ENCODE results near the gene MYO1D. TPM values are rescaled to one million over a fixed set of nuclear protein-coding genes. Genes with fewer than 3 reads are reported as not detected.

Gene MYO1D
- total RNA-seq, 1 experiment from 2014 or later: 29.9 TPM

DNA sequence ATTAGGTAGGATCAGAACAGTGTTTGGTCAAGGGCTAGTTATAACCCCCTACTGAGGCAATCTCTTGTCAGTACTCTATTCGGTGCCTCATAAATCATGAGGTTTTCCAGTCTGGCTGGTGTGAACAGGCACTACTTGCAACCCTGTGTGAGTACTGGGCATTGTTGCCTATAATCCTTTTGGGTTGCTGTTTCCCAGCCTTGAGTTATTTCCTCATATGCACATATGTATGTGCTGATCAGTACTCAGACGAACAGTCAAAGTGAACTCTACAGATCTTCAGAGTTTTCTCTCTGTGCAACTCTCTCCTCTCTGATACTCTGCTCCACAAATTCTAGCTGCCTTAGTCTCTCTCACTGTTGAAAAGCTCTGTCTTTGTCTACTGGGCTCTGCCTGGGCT is 225.8 kb downstream of the MYO1D start (continued):
- TF ChIP-seq, protein P1, sequence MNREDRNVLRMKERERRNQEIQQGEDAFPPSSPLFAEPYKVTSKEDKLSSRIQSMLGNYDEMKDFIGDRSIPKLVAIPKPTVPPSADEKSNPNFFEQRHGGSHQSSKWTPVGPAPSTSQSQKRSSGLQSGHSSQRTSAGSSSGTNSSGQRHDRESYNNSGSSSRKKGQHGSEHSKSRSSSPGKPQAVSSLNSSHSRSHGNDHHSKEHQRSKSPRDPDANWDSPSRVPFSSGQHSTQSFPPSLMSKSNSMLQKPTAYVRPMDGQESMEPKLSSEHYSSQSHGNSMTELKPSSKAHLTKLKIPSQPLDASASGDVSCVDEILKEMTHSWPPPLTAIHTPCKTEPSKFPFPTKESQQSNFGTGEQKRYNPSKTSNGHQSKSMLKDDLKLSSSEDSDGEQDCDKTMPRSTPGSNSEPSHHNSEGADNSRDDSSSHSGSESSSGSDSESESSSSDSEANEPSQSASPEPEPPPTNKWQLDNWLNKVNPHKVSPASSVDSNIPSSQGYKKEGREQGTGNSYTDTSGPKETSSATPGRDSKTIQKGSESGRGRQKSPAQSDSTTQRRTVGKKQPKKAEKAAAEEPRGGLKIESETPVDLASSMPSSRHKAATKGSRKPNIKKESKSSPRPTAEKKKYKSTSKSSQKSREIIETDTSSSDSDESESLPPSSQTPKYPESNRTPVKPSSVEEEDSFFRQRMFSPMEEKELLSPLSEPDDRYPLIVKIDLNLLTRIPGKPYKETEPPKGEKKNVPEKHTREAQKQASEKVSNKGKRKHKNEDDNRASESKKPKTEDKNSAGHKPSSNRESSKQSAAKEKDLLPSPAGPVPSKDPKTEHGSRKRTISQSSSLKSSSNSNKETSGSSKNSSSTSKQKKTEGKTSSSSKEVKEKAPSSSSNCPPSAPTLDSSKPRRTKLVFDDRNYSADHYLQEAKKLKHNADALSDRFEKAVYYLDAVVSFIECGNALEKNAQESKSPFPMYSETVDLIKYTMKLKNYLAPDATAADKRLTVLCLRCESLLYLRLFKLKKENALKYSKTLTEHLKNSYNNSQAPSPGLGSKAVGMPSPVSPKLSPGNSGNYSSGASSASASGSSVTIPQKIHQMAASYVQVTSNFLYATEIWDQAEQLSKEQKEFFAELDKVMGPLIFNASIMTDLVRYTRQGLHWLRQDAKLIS (CRISPR knock-in tag; IDR thresholded peaks at IDR 0.05; ENCODE audit: borderline replicate concordance): no peak

DNA sequence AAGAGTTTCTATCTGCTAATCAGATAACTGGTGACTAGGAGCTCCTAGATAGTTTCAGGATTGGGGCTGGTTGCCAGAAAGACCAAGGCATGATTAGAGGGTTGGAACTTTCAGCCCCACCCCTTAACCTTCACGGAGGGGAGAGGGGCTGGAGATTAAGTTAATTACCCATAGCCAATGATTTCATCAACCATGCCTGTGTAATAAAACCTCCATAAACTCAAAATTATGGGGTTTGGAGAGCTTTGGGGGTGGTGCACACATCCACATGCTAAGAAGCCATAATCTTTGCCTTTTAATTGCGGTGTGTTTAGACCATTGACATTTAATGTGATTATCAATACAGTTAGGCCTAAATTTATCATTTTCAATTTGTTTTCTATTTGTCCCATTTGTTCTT is 228.5 kb downstream of the MYO1D start:
- no peak for DNase-seq (ENCODE audit: low spot score)
- Mint-ChIP-seq H3K9me3 (peaks cover 26% of the 10 kb centered on the region), H3K4me1 (no peaks in the 10 kb centered on the region), H3K36me3 (peaks cover 37% of the 10 kb centered on the region), H3K27ac (no peak overlapping the region), H3K27me3 (ENCODE audit: low read depth) (no peaks in the 10 kb centered on the region), H3K4me3 (no peak overlapping the region)
- no peak for ATAC-seq
- no peak for TF ChIP-seq KAT7 (CRISPR knock-in tag; IDR thresholded peaks at IDR 0.05; ENCODE audit: borderline replicate concordance)
- TF ChIP-seq TCF7 (CRISPR knock-in tag; IDR thresholded peaks at IDR 0.05; ENCODE audit: low read depth): no peak
- no peak for TF ChIP-seq OVOL2 (CRISPR knock-in tag; IDR thresholded peaks at IDR 0.05; ENCODE audit: borderline replicate concordance)
- TF ChIP-seq, protein P2, sequence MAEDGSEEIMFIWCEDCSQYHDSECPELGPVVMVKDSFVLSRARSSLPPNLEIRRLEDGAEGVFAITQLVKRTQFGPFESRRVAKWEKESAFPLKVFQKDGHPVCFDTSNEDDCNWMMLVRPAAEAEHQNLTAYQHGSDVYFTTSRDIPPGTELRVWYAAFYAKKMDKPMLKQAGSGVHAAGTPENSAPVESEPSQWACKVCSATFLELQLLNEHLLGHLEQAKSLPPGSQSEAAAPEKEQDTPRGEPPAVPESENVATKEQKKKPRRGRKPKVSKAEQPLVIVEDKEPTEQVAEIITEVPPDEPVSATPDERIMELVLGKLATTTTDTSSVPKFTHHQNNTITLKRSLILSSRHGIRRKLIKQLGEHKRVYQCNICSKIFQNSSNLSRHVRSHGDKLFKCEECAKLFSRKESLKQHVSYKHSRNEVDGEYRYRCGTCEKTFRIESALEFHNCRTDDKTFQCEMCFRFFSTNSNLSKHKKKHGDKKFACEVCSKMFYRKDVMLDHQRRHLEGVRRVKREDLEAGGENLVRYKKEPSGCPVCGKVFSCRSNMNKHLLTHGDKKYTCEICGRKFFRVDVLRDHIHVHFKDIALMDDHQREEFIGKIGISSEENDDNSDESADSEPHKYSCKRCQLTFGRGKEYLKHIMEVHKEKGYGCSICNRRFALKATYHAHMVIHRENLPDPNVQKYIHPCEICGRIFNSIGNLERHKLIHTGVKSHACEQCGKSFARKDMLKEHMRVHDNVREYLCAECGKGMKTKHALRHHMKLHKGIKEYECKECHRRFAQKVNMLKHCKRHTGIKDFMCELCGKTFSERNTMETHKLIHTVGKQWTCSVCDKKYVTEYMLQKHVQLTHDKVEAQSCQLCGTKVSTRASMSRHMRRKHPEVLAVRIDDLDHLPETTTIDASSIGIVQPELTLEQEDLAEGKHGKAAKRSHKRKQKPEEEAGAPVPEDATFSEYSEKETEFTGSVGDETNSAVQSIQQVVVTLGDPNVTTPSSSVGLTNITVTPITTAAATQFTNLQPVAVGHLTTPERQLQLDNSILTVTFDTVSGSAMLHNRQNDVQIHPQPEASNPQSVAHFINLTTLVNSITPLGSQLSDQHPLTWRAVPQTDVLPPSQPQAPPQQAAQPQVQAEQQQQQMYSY (CRISPR knock-in tag; IDR thresholded peaks at IDR 0.05): no peak
- no peak for TF ChIP-seq ZNF423 (CRISPR knock-in tag; IDR thresholded peaks at IDR 0.05)
- no peak for TF ChIP-seq ESRRA (CRISPR knock-in tag; IDR thresholded peaks at IDR 0.05; ENCODE audit: borderline replicate concordance)
- ChIA-PET POLR2A (no interaction called here), CTCF (interaction anchor here (2.3 kb wide), 1 partner anchor 11 kb away, joined by 9 read pairs; no protein-coding TSS in a partner anchor)

DNA sequence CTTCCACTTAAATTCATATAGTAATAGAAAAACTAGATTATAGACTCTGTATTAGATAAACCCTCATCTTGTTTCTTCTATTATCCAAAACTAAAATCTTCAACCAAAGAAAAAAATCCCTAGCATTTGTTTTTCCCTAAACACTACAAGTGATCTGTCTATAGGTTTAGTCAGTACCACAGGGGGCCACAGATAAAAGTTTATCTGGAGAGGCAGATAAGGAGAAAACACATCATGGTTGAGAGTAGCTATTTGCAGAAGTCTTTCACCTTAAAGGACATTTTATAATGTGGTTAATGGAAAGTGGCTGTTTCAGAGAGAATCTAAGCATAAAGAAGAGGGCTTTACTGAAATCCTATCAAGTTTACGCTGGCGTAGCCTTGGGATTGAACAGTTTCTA is 230.0 kb downstream of the MYO1D start:
- Mint-ChIP-seq H3K27ac (no peak overlapping the region), H3K4me1 (no peaks in the 10 kb centered on the region), H3K36me3 (peaks cover 30% of the 10 kb centered on the region), H3K4me3 (no peak overlapping the region), H3K27me3 (ENCODE audit: low read depth) (no peaks in the 10 kb centered on the region), H3K9me3 (peaks cover 26% of the 10 kb centered on the region)
- TF ChIP-seq, protein P1 (CRISPR knock-in tag; IDR thresholded peaks at IDR 0.05; ENCODE audit: borderline replicate concordance): no peak
- TF ChIP-seq KAT7 (CRISPR knock-in tag; IDR thresholded peaks at IDR 0.05; ENCODE audit: borderline replicate concordance) (no peak), CREB1 (CRISPR knock-in tag; IDR thresholded peaks at IDR 0.05) (no peak), FOXJ3 (CRISPR knock-in tag; IDR thresholded peaks at IDR 0.05; ENCODE audit: borderline replicate concordance) (no peak), ETV6 (CRISPR knock-in tag; IDR thresholded peaks at IDR 0.05) (no peak), GABPB1 (CRISPR knock-in tag; IDR thresholded peaks at IDR 0.05) (no peak), SP1 (CRISPR knock-in tag; conservative IDR thresholded peaks at IDR 0.05) (no peak), NFYB (CRISPR knock-in tag; conservative IDR thresholded peaks at IDR 0.05; ENCODE audit: low read depth) (no peak)
- TF ChIP-seq, protein P3, sequence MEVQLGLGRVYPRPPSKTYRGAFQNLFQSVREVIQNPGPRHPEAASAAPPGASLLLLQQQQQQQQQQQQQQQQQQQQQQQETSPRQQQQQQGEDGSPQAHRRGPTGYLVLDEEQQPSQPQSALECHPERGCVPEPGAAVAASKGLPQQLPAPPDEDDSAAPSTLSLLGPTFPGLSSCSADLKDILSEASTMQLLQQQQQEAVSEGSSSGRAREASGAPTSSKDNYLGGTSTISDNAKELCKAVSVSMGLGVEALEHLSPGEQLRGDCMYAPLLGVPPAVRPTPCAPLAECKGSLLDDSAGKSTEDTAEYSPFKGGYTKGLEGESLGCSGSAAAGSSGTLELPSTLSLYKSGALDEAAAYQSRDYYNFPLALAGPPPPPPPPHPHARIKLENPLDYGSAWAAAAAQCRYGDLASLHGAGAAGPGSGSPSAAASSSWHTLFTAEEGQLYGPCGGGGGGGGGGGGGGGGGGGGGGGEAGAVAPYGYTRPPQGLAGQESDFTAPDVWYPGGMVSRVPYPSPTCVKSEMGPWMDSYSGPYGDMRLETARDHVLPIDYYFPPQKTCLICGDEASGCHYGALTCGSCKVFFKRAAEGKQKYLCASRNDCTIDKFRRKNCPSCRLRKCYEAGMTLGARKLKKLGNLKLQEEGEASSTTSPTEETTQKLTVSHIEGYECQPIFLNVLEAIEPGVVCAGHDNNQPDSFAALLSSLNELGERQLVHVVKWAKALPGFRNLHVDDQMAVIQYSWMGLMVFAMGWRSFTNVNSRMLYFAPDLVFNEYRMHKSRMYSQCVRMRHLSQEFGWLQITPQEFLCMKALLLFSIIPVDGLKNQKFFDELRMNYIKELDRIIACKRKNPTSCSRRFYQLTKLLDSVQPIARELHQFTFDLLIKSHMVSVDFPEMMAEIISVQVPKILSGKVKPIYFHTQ (CRISPR knock-in tag; IDR thresholded peaks at IDR 0.05): no peak
- TF ChIP-seq, protein P4, sequence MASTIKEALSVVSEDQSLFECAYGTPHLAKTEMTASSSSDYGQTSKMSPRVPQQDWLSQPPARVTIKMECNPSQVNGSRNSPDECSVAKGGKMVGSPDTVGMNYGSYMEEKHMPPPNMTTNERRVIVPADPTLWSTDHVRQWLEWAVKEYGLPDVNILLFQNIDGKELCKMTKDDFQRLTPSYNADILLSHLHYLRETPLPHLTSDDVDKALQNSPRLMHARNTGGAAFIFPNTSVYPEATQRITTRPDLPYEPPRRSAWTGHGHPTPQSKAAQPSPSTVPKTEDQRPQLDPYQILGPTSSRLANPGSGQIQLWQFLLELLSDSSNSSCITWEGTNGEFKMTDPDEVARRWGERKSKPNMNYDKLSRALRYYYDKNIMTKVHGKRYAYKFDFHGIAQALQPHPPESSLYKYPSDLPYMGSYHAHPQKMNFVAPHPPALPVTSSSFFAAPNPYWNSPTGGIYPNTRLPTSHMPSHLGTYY (CRISPR knock-in tag; IDR thresholded peaks at IDR 0.05): no peak
- TF ChIP-seq, protein P5, sequence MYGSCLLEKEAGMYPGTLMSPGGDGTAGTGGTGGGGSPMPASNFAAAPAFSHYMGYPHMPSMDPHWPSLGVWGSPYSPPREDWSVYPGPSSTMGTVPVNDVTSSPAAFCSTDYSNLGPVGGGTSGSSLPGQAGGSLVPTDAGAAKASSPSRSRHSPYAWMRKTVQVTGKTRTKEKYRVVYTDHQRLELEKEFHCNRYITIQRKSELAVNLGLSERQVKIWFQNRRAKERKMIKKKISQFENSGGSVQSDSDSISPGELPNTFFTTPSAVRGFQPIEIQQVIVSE (CRISPR knock-in tag; IDR thresholded peaks at IDR 0.05; ENCODE audit: borderline replicate concordance): no peak
- ATAC-seq: no peak
- ChIA-PET POLR2A (no interaction called here), CTCF (interaction anchor here (0.6 to 2.3 kb wide), 3 partner anchors 12 to 508 kb away, joined by 3 to 9 read pairs (median 4); no protein-coding TSS in a partner anchor)
- no peak for DNase-seq (ENCODE audit: low spot score)
